GM18505 (cell line): ENCODE measurements around the gene SPINK4.

Experiments used
- ATAC-seq: cut with Tn5 transposase; IDR thresholded peaks from one replicate; pipeline ENCODE4 v1.9.1; 2021; ENCODE audit not compliant: unreplicated experiment
- POLR2A ChIP-seq: IDR thresholded peaks from 4 replicates; pipeline ENCODE4 v1.6.1; 2011; ENCODE audit warnings: borderline replicate concordance; ENCODE audit not compliant: insufficient read depth, insufficient read length; ENCODE audit errors: extremely low read depth

Gene SPINK4

GRCh38 chr9:33239921-33240320 is at the start of gene SPINK4:
TSS of gene SPINK4 (plus strand) at chr9:33240167. CDS start at chr9:33240209, 42 bp downstream.
- no peak for TF ChIP-seq POLR2A
- no peak for ATAC-seq

GRCh38 chr9:33192493-33193255 is 47.3 kb upstream of the SPINK4 start:
- ATAC-seq, result no peak
- no peak for TF ChIP-seq POLR2A

- TF ChIP-seq POLR2A, result no peak
- ATAC-seq, result no peak
Observed at GRCh38 chr9:33193818-33194217, 46.1 kb upstream of the SPINK4 start.

- no peak for TF ChIP-seq POLR2A
- ATAC-seq, result no peak
Observed at GRCh38 chr9:33196736-33197135, 43.2 kb upstream of the SPINK4 start.

DNA sequence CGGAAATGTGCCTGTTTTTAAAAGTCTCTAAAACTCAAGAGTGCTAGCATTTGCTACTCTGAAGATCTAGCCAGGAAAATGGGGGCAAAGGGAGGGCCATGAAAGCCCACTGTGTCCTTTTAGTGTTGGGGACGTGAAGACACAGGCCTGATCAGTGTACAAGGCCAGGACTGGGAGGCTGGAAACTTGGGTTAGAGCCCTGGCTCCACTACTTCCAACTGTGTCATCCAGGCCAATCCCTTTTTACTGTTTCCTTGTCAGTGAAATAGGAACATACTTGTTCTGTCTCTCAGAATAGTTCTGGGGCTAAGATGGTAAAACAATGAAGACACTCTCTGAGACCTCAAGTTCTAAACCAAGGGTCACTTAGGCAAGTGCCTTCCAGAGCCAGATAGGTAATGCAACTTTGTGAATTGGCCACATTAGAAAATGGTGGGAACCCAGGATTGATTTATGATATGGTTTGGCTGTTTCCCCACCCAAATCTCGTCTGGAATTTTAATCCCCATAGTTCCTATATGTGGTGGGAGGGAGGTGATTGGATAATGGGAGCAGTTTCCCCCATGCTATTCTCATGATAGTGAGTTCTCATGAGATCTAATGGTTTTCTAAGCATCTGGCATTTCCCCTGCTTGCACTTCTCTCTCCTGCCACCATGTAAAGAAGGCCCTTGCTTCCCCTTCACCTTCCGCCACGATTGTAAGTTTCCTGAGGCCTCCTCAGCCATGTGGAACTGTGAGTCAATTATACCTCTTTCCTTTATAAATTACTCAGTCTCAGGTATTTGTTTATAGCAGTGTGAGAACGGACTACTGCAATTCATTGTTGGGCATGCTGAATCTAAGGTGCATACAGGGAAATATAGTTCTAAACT is 42.5 kb upstream of the SPINK4 start:
- ATAC-seq, result no peak
- TF ChIP-seq POLR2A, result no peak

DNA sequence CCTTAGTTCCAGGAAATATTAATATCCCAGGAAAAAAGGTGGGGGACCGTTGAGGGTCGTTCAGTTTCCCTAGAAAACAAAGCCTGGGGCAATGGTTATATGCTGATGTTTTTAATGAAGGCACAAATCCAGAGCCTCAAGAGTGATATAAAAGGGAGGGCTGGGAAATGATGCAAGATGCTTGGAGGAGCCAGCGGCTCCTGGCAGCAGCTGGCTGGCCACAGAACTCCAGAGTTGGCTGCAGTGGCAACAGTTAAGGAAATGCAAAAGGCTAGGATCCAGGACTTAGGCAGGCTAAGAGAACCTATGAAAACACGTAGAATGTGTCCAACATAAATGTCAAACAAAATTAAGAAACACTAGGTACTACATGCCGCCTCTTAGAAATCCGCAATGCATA is 41.8 kb upstream of the SPINK4 start:
- no peak for TF ChIP-seq POLR2A
- ATAC-seq, result no peak

- ATAC-seq, result peak; percentile 32
- TF ChIP-seq POLR2A, result no peak
Observed at GRCh38 chr9:33202018-33202417, 37.9 kb upstream of the SPINK4 start.

DNA sequence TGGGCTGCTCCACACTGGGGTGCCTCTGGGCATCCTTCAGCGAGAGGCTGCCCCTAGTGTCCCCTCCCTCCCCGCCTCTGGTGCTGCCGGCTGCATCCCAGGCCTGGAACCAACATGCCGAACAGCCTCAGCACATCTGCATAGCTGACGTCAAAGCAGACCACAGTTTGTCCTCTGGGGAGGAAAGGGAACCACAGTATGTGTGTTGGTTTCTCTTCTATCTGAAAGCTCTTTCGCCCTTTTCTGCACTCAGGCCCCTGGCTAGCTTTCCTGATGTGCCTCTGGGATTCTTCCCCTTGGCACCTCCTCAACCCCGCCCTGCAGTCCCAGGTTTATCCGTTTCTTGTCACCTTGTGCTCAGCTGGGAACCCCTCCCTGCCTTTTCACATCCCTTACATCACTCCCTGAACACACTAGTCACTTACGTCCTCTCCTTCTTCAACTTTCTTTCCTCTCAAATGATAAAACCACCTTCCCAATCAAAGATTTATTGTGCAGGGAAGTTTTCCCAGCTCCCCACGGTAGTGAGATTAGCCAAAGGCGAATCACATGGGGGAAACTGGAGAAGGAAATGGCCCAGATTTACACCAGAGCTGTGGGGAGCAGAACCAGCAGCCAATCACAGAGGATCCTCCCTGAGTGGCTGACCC is 37.3 kb upstream of the SPINK4 start:
- peak; percentile 98 for ATAC-seq
- no peak for TF ChIP-seq POLR2A

GRCh38 chr9:33209394-33209793 is 30.6 kb upstream of the SPINK4 start:
- no peak for ATAC-seq

DNA sequence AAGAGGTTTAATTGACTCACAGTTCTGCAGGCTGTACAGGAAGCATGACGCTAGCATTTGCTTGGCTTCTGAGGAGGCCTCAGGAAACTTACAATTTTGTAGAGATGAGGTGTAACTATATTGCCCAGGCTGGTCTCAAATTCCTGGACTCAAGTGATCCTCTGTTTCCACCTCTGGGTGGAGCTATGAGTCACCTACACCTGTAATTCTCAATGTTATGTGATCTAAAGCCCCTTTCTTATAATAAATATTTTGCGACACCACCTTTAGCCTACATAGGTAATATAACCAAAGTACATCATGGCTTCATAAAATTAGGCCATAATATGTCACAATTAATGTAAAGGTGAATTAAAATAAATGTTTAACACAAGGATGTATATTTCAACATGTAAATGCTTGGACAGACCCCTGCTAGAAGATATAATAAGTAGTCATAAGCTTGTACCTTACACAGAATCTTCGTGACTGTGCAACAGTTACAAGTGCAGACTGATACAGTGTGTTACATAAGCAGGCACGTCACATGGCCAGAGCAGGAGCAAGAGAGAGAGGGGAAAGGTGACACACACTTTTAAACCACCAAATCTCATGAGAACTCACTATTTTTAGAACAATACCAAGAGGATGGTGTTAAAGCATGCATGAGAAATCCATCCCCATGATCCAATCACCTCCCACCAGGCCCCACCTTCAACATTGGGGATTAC is 29.8 kb upstream of the SPINK4 start:
- TF ChIP-seq POLR2A, result no peak
- ATAC-seq, result no peak

More at GRCh38 chr9:33209394-33209793, 30.6 kb upstream of the SPINK4 start:
- TF ChIP-seq POLR2A, result no peak

DNA sequence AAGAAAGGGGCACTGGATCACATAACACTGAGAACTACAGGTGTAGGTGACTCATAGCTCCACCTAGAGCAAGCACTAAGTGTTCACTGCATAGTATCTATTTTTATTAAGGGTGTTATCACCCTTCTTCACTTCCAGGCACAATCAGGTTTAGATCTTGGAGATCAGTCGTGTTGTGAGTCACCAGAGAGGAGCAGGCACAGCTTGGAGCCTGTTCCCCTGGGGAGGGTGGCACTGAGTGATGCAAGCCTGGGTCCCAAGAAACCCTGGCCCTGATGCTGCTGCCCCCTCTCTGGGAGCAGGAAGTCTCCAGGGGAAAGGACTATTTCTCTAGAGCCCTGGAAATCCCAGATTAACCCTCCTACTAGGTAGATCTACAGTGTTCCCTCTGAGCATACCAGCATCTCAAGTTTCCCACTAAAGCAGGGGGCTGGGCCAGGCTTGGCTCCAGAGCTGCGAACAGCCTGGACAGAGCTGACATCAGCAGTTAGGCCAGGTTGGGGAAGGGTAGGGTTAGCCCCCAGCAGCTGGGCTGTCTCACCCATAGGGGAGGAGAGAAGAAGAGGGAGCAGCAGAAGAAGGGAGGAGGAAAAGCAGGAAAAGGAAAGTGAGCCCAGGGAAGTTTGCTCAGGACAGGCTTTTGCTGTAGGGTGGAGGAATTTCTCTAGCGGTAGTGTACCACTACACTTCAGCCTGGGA is 28.1 kb upstream of the SPINK4 start:
- ATAC-seq, result no peak
- no peak for TF ChIP-seq POLR2A
